NCI-H2171 (cell line): ENCODE results near the gene GJC1.
"Not testable (repeated sequence)": the region's sequence is repeated elsewhere in the genome, so short reads cannot be mapped to it uniquely, and the experiment has no call there.

ENCODE experiments used
- DNase-seq: peaks from one replicate; lab custom pipeline; 2025; lab: John Stamatoyannopoulos, UW

GJC1 gene

GRCh38 chr17:44759086-44759915 lies 70.8 kb downstream of the GJC1 start:
- DNase-seq = no peak

- DNase-seq = no peak
Measured at GRCh38 chr17:44758414-44759085, 71.5 kb downstream of the GJC1 start, which contains the start of gene ADAM11. ADAM11 (plus strand) TSS chr17:44758988; CDS start chr17:44759200, 212 bp downstream.

GRCh38 chr17:44757918-44758413 lies 72.1 kb downstream of the GJC1 start:
- DNase-seq = no peak

GRCh38 chr17:44757045-44757917 lies 72.8 kb downstream of the GJC1 start:
- no peak for DNase-seq

- not testable (repeated sequence) for DNase-seq
Measured at GRCh38 chr17:44755180-44755579, 74.9 kb downstream of the GJC1 start.

- DNase-seq = no peak
Measured at GRCh38 chr17:44754276-44754675, 75.8 kb downstream of the GJC1 start.

GRCh38 chr17:44752953-44753861 lies 76.9 kb downstream of the GJC1 start:
- no peak for DNase-seq

- no peak for DNase-seq
Measured at GRCh38 chr17:44751806-44752205, 78.3 kb downstream of the GJC1 start.

GRCh38 chr17:44751331-44751730 lies 78.8 kb downstream of the GJC1 start:
- no peak for DNase-seq

GRCh38 chr17:44749980-44750318 lies 80.1 kb downstream of the GJC1 start:
- DNase-seq = no peak

GRCh38 chr17:44749076-44749979 lies 80.8 kb downstream of the GJC1 start:
- no peak for DNase-seq
